ENCODE measurements around the gene KLHL40. TPM values are rescaled to one million over a fixed set of nuclear protein-coding genes. Genes with fewer than 3 reads are reported as not detected.

Gene KLHL40
- total RNA-seq, 1 donor from 2014 or later: not detected

DNA sequence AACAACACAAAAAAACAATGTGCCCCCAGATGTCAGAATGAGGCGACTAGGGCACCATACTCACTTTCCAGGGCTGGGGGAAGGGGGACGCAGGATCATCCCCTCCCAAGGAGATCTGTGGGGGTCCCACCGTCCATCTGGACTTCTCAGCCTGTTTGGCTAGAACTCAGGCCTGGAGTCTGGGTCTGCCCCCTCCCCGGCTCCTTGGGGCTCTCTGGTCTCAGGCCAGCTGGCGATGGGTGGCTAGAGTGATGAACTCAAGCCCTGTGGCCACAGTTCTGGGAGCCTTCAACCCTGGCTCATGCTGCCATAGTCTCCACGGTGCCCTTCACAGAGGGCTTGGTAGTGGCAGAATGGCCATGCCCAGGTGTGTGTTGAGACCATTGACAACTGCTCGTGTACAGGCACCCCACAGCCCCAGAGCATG is 18.2 kb upstream of the KLHL40 start:
- no peaks in the 10 kb centered on the region for H3K4me1 Mint-ChIP-seq (ENCODE audit: unreplicated experiment)
- H3K9me3 Mint-ChIP-seq (ENCODE audit: unreplicated experiment): peaks cover 3% of the 10 kb centered on the region
- peak; percentile 76 for DNase-seq (ENCODE audit: extremely low spot score, unreplicated experiment)
- TF ChIP-seq, protein P1, sequence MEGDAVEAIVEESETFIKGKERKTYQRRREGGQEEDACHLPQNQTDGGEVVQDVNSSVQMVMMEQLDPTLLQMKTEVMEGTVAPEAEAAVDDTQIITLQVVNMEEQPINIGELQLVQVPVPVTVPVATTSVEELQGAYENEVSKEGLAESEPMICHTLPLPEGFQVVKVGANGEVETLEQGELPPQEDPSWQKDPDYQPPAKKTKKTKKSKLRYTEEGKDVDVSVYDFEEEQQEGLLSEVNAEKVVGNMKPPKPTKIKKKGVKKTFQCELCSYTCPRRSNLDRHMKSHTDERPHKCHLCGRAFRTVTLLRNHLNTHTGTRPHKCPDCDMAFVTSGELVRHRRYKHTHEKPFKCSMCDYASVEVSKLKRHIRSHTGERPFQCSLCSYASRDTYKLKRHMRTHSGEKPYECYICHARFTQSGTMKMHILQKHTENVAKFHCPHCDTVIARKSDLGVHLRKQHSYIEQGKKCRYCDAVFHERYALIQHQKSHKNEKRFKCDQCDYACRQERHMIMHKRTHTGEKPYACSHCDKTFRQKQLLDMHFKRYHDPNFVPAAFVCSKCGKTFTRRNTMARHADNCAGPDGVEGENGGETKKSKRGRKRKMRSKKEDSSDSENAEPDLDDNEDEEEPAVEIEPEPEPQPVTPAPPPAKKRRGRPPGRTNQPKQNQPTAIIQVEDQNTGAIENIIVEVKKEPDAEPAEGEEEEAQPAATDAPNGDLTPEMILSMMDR (IDR thresholded peaks at IDR 0.05): no peak
- no peak overlapping the region for H3K27ac Mint-ChIP-seq (ENCODE audit: unreplicated experiment)
- no peak overlapping the region for H3K4me3 Mint-ChIP-seq (ENCODE audit: unreplicated experiment)
- H3K27me3 Mint-ChIP-seq (ENCODE audit: unreplicated experiment): no peaks in the 10 kb centered on the region
- no peaks in the 10 kb centered on the region for H3K36me3 Mint-ChIP-seq (ENCODE audit: unreplicated experiment)

DNA sequence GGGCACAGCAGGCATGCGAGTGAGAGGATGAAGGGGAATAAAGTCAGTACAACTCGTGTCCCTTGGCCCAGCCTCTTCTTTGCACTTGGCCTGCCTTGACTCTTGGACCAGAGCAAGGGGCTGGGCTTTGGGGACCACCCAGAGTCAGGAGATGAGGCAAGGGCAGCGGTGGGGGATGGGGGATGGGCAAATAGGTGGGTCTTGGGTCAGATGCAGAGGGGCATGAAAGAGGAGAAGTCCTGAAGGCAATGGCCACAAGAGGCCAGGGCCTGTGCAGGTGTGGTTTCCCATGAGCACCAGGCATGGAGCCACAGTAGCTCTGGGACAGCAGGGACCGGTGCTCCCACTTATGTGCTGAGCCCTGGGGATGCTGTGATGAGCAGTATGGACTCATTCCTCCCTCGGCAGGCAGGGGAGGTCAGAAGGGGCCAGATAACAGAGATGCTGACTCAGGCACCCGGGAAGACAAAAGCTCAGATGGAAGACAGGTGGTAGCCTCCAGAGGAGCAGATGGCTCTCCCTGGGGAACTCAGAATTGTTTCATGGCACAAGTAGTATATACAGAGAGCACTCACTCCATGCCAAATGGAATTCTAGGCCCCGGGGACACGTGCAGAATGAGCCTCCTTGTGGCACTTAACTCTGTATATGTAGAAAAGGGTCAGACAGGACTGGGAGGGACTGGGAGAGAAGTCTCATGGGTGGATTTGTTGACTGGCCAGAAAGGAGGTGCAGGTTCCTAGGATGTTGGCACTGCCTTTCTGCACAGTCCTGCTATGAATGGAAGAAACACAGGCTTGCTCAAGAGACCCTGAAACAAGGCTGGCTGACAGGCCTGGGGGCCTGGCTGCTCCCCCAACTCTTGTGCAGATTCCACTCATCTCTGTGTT is 17.6 kb upstream of the KLHL40 start:
- Mint-ChIP-seq H3K4me1 (ENCODE audit: unreplicated experiment) (no peaks in the 10 kb centered on the region), H3K27me3 (ENCODE audit: unreplicated experiment) (no peaks in the 10 kb centered on the region), H3K36me3 (ENCODE audit: unreplicated experiment) (no peaks in the 10 kb centered on the region), H3K4me3 (ENCODE audit: unreplicated experiment) (no peak overlapping the region), H3K27ac (ENCODE audit: unreplicated experiment) (no peak overlapping the region), H3K9me3 (ENCODE audit: unreplicated experiment) (peaks cover 3% of the 10 kb centered on the region)
- TF ChIP-seq, protein P1 (IDR thresholded peaks at IDR 0.05): no peak
- DNase-seq (ENCODE audit: extremely low spot score, unreplicated experiment): no peak

DNA sequence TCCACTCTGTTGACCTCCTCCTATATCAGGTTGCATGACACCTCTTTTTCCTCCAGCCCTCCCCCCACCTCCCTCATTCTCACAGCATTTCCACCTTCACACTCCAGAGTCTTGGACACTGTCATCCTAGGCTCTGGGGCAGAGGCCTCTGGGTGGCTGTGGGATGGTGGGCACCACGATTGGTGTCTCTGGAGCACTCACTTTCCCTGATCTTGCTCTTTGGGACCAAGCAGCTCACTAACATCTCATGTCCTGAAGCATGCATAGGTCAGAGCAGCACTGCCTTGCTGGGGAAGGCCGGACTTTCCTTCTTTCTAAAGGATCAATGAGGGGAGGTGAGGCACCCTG is 16.9 kb upstream of the KLHL40 start:
- peaks cover 3% of the 10 kb centered on the region for H3K9me3 Mint-ChIP-seq (ENCODE audit: unreplicated experiment)
- no peaks in the 10 kb centered on the region for H3K27me3 Mint-ChIP-seq (ENCODE audit: unreplicated experiment)
- H3K36me3 Mint-ChIP-seq (ENCODE audit: unreplicated experiment): no peaks in the 10 kb centered on the region
- no peak for DNase-seq (ENCODE audit: extremely low spot score, unreplicated experiment)
- no peak overlapping the region for H3K4me3 Mint-ChIP-seq (ENCODE audit: unreplicated experiment)
- TF ChIP-seq, protein P1 (IDR thresholded peaks at IDR 0.05): no peak
- H3K27ac Mint-ChIP-seq (ENCODE audit: unreplicated experiment): no peak overlapping the region
- no peaks in the 10 kb centered on the region for H3K4me1 Mint-ChIP-seq (ENCODE audit: unreplicated experiment)

DNA sequence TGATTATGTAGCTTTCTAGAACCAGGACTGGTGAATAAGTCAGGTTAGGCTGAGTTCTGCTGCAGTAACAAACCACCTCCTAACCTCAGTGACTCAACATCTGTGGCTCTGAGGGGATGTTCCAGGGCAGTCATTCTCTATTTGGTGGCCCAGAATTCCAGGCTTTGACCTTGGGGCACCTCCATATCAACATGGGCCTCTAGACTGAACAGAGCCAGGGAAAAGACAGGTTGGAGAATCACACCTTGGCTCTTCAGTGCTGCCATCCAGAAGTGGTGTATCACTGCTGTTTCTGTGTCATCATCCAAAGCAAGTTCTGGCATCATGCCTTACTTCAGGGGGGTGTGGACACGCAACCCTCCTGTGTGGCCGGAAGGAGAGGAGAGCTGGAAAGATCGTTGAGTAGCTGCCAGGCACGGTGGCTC is 16.5 kb upstream of the KLHL40 start:
- DNase-seq (ENCODE audit: extremely low spot score, unreplicated experiment): no peak
- Mint-ChIP-seq H3K4me1 (ENCODE audit: unreplicated experiment) (no peaks in the 10 kb centered on the region), H3K36me3 (ENCODE audit: unreplicated experiment) (no peaks in the 10 kb centered on the region), H3K27ac (ENCODE audit: unreplicated experiment) (no peak overlapping the region), H3K9me3 (ENCODE audit: unreplicated experiment) (peaks cover 3% of the 10 kb centered on the region), H3K27me3 (ENCODE audit: unreplicated experiment) (no peaks in the 10 kb centered on the region), H3K4me3 (ENCODE audit: unreplicated experiment) (no peak overlapping the region)
- TF ChIP-seq, protein P1 (IDR thresholded peaks at IDR 0.05): no peak

DNA sequence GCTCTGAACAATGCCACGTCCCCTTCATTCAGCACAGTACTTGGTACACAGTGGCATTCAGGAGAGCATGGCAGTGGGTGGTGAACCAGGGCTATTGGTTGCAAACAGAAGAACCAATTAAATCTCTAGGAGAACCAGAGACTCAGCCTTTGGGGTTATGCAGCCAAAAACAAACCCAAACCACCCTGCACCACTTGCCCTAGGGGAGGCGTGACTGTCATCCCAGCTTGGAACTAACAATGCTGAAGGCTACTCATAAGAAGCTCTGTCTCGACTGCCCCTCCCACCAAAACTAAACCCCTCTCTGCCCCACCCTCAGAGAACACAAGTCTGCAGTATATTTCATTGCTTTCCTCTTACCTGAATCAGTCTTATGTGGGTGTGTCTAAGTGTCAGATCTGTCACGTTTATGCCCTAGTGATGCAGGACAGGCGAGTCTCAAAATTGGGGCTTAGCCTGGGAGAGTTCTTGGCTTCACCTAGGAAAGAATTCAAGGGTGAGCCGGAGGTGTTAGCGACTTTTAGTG is 15.2 kb upstream of the KLHL40 start:
- no peaks in the 10 kb centered on the region for H3K36me3 Mint-ChIP-seq (ENCODE audit: unreplicated experiment)
- peaks cover 3% of the 10 kb centered on the region for H3K9me3 Mint-ChIP-seq (ENCODE audit: unreplicated experiment)
- H3K27me3 Mint-ChIP-seq (ENCODE audit: unreplicated experiment): peaks cover 6% of the 10 kb centered on the region
- H3K4me3 Mint-ChIP-seq (ENCODE audit: unreplicated experiment): no peak overlapping the region
- TF ChIP-seq, protein P1 (IDR thresholded peaks at IDR 0.05): no peak
- H3K27ac Mint-ChIP-seq (ENCODE audit: unreplicated experiment): no peak overlapping the region
- no peak for DNase-seq (ENCODE audit: extremely low spot score, unreplicated experiment)
- peaks cover 2% of the 10 kb centered on the region for H3K4me1 Mint-ChIP-seq (ENCODE audit: unreplicated experiment)
